SHP77 treated with DMSO at 0.1 percent for 48 hours (cell line): ENCODE data around the gene PLA2G3.
"Not testable (repeated sequence)": the region's sequence is repeated elsewhere in the genome, so short reads cannot be mapped to it uniquely, and the experiment has no call there.

Source experiments
- DNase-seq: peaks from one replicate; lab custom pipeline; 2025; lab: John Stamatoyannopoulos, UW

Gene PLA2G3, protein sequence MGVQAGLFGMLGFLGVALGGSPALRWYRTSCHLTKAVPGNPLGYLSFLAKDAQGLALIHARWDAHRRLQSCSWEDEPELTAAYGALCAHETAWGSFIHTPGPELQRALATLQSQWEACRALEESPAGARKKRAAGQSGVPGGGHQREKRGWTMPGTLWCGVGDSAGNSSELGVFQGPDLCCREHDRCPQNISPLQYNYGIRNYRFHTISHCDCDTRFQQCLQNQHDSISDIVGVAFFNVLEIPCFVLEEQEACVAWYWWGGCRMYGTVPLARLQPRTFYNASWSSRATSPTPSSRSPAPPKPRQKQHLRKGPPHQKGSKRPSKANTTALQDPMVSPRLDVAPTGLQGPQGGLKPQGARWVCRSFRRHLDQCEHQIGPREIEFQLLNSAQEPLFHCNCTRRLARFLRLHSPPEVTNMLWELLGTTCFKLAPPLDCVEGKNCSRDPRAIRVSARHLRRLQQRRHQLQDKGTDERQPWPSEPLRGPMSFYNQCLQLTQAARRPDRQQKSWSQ

DNA sequence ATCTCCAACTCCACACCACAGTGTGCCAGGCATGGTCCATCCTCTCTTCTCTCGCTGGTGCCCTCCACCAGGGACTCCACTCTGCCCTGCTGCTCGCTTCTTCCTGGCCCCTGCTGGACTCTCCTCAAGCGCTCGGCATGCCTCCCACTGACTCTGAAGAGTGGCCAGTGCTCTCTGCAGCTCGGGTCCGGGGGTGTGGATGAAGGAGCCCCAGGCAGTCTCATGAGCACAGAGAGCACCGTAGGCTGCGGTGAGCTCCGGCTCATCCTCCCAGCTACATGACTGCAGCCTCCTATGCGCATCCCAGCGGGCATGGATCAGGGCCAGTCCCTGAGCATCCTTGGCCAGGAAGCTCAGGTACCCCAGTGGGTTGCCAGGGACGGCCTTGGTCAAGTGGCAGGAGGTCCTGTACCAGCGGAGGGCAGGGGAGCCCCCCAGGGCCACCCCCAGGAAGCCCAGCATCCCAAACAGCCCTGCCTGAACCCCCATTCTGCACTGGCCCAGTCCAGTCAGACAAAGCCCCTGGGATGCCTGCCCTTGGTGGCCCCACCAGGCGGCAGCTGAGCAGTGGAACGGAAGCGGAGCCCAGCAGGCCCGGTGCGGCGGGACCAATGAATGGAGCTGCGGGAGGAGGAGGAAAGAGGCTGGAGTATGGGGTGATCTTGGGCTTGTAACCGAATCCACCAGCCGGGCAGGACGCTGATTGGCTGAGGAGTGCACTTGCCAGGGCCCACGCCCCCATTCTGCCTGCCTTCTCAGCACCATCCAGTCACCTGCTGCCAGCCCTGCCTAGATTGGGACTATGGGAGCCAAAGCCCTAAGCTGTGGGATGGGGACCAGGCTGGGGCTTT is at the start of gene PLA2G3:
PLA2G3 (minus strand) TSS at position 643 of the 851 bp plus-strand sequence; CDS start at position 489, 154 bp downstream.
- peak; percentile 62 for DNase-seq

DNA sequence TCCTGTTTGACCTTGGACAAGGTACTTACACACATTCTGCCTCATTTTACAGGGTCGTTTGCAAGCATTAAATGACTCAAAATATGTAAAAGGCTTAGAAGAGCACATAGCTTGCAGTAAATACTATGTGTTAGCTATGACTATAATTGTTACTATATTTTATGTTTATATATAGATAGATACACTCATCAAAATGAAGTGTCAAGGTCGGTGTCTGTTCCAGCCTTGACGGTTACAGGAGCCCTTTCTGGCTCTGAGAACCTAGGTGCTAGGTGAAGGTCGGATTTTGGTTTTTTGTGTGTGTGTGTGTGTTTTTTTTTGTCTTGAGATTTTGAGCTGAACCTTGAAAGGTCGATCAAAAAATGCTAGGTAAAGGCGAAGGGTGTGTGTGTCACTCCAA is 47.3 kb upstream of the PLA2G3 start:
- DNase-seq, result no peak

DNA sequence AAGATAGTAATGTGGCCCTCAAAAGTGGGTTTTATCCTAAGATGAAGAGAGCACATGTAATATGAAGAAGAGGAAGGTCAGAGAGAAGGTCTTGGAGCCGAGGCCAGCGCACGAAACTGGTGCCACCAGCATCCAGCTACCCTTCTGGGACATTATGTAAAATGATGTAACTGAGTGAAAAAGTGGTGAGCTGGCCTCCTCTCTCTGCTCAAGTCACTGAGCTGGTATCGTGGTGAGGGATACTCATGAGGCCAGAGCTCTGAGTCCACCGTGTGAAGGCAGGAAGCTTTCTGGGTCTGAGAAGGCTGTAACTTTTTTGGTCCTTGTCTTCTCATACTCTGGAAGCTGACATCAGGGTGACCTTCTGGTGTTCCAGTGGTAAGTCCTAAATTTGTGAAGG is 44.7 kb upstream of the PLA2G3 start:
- DNase-seq, result no peak

DNA sequence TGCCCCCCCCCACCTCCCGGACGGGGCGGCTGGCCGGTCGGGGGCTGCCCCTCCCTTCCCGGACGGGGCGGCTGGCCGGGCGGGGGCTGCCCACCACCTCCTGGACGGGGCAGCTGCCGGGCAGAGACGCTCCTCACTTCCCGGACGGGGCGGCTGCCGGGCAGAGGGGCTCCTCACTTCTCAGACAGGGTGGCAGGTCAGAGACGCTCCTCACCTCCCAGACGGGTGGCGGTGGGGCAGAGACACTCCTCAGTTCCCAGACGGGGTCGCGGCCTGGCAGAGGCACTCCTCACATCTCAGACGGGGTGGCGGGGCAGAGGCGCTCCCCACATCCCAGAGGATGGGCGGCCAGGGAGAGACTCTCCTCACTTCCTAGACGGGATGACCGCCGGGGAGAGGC is 43.7 kb upstream of the PLA2G3 start:
- DNase-seq, result no peak

DNA sequence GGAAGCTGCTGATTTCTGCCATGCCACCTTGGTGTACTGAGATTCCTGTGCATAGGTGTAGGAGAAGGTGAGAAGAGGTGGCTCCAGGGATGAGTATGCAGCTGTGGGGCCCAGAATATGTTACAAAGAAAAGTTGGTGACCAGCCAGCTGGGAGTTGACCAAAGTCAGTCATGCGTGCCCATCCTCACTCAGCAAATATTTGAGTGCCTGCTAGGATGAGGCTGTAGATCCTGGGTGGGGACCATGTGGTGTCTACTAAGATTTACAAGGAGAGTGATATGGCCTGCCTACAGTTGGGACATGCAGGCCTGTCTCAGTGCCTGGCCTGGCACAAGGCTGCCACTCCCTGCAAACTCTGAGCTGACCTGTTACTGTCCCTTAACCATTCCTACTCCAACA is 39.0 kb upstream of the PLA2G3 start:
- DNase-seq, result peak; percentile 62

DNA sequence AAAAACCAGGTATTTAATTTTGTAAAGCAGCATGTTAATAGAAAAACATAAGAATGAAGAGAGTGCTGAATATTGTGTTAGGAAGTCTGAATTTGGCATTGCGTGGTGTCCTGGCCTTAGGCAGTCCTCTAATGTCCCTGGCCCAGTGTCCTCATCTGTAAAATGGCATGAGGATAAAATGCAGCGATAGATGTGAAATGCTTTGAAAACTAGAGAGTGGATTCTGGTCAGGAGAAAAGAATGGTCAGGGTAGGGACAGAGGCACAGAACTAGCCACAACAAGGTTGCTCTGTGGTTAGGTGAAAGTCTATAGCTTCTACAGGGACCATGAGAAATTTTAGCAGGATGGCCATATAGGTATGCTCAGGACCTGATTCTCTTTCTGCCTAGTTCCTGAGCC is 38.6 kb upstream of the PLA2G3 start:
- no peak for DNase-seq

DNA sequence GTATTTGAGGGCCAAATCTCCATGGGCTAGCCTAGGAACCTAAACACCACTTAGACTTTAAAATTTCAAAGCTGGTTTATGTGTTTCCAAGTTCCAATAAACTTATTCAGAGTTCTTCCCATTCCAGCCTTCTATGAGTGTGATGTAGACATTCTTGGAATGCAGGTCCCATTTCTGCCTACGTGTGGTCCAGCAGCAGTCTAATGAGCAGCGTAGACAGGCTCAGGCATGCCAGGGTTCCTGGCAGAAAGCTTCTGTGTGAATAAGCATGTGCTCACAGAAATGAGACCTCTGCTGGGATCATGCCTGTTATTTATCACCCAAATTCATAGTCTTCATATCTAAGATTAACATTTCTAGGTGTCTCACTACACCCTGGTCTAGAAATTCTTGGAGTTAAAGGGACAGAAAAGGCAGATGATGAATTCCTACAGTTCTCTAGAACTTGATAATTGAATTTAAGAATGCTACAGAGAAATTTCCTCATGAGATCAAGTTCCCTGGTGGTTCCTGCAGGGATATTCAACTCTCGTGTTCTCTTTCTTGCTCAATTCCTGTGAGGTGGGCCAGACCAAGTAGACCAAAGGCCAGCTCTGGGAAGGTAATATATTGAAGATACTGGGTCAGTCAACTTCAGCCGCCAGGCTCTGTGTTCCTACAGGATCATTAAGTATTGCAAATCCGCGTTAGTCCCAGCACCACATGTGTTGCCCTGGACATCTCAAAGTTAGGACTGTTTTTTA is 37.3 kb upstream of the PLA2G3 start:
- no peak for DNase-seq

DNA sequence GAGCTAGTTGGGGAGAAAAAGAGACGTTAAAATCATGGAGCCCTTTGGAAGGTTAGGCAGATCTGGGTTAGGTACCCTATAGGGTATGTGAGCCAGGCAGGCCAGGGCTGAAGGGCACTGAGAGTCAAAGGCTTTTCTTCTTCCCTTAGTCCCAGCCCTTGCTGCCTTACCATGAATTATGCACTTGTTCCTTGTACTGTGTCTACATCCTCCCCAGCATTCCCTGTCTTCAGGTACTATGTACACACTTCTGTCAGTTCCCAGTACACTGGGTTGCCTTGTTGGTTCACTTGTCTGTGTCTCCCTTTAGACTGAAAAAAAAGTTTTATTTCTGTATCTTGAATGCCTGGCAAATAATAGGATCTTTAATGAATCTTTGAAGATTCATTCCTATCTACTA is 36.6 kb upstream of the PLA2G3 start:
- DNase-seq, result no peak

DNA sequence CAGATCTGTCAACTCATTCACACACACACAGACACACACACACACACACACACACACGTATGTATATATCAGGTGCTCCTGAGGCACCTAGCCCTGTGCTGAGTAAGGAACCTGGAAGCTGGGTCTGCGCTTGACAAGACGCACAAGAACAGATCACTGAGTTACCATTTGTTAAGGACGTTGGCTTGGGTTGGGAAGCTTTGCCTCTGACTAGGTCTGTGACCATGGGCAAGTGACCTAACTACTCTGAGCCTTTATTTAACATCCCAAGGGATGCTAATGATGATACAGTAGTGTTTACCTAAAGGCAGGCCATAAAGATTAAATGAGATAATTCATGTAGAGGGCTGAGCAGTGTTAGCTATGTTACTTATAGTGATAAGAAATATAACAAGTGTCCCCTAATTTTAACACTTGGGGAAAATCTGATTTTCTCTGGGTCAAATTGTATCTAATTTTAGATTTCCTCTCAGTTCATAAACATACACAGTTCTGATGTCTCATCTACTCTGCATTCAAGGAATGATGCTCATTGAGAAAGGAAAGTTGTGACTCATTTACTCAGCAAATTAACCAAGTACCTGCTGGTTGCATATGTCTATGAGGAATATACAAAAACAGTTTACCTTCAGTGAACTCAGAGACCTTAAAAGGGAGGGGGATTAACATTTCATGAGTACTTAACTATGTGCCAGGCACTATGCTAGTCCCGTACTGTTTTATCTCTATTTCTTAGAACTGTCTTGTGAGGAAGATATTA is 33.3 kb upstream of the PLA2G3 start:
- DNase-seq, result no peak

DNA sequence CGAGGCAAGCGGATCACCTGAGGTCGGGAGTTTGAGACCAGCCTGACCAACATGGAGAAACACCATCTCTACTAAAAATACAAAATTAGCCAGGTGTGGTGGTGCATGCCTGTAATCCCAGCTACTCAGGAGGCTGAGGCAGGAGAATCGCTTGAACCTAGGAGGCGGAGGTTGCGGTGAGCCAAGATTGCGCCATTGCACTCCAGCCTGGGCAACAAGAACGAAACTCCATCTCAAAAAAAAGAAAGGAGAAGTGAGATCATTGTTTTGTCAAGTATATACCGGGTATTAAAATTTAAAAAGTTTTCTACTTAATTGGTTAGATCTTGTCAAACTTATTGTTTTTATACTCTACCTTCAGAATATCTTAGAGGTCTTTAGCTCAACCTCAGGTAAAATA is 31.4 kb upstream of the PLA2G3 start:
- not testable (repeated sequence) for DNase-seq

DNA sequence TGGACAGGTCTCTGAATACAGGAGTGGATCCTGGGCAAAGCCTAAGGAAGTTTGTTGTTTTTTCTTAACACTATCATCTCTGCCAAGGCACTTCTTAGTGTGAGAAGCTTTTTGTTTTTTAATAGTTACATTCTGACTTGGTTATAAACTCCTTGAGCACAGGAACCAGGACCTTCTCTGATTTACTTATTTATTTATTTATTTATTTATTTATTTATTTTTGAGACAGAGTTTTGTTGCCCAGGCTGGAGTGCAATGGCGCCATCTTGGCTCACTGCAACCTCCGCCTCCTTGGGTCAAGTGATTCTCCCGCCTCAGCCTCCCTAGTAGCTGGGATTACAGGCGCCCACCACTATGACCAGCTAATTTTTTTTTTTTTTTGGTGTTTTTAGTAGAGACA is 30.7 kb upstream of the PLA2G3 start:
- DNase-seq, result no peak

DNA sequence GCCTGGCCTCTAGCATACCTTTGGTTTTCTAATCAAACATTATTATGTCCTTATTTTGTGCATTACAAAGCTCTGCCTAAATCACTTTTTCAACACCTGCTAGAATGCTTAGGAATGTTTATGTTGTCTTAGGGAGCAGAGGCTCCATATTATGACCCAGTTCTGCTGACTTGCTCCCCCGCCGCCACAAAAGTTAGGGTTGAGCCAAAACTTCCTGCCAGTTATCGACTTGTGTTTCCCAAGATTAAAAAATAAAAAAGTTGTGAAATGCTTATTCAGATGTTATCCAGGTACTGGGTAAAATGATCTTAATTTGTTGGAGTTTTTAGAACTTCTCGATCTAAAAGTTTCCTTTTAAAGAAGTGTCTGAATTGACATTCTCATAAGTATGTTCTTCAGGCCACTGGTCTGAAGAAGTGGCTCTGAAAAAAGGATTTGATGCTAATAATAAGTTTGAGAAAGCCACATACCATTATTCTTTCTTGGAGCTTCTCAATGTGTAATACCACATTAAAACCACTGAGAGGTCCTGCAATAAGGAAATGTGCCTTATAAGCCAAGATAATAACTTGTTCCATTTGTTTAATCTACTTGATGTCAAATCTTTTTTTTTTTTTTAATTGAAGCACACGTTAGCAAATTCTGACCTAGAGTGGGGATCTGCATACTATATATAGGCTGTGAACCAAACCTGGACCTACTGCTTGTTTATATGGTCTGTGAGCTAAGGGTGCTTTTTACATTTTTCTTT is 21.9 kb upstream of the PLA2G3 start:
- DNase-seq, result no peak

DNA sequence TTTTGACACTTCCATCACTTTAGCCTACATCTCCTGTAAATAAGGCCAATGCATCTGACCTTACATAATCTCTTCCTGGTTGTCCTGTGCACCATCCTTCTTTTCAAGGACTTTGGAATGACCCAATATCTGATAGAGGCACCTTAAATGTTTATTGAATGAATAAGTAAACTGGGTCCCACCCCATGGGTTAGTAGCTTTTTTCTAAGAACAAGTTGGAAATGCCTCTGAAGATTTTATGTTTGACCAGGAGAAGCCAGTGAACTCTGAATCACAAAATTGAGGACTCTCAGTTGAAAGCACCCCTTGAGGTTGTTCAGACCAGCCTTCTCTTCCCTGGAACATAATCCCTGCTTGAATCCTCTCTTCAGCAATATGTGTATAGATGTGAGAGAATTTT is 21.1 kb upstream of the PLA2G3 start:
- DNase-seq, result no peak

DNA sequence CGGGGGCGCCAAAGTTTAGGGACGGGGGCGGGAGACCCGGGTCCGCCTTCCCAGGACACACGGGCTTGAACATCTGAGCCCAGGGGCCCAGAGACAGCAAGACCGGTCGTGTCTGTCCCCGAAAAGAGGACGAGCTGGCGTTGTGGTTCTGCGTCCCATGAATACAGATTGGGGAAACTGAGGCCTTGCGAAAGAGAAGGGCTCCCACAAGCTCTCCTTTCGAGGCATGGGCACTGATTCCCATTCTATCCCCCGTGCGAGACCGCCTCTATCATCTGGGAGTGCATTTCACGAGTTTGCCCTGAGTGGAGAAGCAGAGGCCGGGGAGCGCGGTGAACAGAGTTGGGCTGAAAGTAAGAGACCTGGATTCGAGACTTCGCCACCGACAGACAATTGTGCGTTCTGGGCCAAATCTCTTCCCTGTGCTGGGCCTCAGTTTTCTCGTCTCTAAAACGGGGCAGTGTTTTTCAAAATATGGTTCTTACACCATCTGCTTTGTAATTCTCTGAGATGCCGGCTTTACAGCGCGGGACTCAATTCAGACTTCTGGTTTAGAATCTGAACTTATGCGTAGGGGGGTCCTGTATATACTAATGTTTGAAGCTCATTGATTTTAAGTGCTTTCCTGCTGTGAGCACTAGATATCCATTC is 20.1 kb upstream of the PLA2G3 start:
- DNase-seq, result no peak

DNA sequence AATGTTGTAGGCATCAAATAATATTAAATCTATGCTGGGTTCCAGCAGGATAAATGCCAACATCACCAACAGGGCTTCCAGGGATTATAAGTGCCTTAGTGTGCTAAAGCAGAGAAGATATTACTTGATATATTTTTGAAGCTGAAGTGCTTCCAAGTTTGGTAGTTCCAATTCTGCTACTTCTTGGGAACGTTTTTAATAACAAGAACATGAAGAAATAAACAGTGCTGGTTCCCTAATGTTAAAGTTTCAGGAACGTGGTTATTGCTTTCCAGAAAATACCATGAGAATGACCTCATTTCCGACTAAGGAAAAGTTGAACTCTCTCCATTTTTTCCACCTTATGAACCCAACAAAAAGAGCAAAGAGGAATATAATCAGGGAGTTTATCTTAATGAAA is 15.1 kb upstream of the PLA2G3 start:
- no peak for DNase-seq

DNA sequence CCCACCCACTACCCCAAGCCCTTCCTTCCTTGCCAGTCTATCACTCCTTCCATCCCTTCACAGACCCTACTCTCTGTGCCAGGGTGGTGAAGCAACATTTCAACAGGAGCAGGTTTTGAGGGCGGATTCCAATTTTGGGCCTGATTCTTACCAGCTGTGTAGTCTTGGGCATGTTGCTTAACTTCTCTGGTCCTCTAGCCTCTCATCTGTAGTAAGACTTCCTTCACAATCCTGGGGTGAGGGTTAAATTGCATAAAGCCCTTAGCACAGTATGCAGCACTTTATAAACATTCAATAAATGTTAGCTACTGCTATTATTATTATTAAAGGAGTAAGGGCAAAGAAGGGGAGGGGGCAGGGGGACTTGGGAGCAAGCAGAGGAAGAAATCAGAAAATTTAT is 14.7 kb upstream of the PLA2G3 start:
- no peak for DNase-seq

DNA sequence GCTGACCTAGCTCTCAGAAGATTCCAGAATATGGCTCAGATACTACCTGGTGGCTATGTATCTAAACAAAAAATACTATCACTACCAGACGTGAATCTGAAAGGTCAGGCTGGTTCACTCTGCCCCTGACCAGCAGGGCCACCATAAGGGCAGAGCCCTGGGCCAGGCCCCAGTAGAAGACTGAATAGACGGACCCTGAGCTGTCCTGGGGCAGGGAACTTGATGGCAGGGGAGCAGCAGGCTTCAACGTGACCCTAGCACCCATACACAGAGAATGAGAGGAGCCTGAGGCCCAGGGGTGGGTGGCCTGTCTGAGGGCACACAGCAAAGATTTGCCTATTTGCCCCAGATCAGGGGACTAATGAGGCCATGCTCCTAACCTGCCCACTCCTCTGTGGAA is 13.0 kb upstream of the PLA2G3 start:
- no peak for DNase-seq

DNA sequence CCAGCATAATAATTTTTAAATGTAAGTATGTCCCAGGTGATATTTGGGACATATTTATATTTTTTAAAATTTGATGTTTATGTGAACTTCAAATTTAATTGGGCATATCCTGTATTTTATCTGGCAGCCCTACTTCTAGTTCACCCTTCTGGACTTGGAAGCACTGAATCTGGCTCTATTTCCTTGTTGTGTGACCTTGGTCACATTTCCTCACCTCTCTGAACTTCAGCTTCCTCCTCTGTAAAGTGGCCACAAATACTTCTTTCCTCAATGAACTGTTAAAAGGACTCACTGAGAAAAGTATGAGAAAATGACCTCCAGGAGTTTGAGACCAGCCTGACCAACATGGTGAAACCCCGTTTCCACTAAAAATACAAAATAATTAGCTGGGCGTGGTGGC is 11.6 kb upstream of the PLA2G3 start:
- DNase-seq, result no peak

DNA sequence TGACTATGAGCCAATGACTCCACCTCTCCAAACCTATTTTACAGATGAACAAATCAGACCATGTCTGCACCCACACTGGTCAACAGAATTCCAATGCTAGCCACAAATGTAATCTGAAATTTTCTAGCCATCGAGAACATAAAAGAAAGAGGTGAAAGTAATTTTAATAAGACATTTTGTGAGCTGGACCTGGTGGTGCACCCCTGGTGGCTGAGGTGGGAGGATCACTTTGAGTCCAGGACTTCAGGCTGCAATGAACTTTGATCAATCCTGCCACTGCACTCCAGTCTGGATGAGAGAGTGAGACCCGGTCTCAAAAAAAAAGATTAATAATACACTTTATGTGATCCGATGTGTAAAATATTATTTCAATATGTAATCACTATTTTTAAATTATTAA is 10.3 kb upstream of the PLA2G3 start:
- no peak for DNase-seq

DNA sequence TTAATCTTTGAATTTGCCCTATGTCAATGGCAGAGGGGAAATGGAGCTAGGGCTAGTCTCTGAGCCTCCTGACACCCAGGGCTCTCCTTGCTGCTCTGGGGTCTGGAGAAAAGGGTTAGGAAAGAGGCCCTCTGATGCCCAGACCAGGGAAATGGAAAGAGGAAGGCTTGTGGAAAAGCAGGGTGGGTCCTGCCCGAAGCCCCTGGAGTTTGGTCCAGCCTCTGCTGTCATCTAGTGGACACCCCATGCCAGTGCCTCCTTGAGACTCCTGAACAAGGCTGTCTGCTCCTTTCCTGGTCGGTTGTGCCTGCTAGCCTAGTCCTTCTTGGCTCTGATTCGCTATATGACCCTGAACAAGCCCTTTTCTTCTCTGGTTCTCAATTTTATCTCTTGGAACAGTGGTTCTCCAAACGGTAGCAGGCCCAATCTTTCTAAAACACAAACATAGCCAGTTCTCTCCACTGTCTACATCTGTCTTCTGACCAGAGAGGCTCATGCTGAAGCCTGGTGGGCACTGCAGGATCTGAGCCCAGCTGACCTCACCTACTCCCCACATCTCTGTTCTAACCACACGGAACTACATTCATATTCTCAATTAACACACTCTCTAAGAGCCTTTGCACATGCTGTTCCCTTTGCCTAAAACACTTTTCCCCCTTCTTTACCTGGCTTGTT is 8.8 kb upstream of the PLA2G3 start:
- DNase-seq, result peak; percentile 49
